Mammary epithelial cell (primary cell): ENCODE data around the gene HMG20A.

ENCODE experiments used
- CTCF ChIP-seq, 2 donors: IDR thresholded peaks in 1 of 2; conservative IDR thresholded peaks in 1 of 2; 2 replicates each; pipeline ENCODE4 v1.5.1; 2011 to 2012; ENCODE audit warnings: inconsistent platforms in 2 of 2, low read length in 2 of 2, mild to moderate bottlenecking in 2 of 2, control low read depth in 1 of 2, low read depth in 1 of 2; ENCODE audit not compliant: insufficient read depth in 1 of 2; ENCODE audit errors: extremely low read depth in 1 of 2
- EZH2 ChIP-seq: IDR thresholded peaks from 2 replicates; pipeline ENCODE4 v1.6.1; 2012; ENCODE audit warnings: low read length, inconsistent platforms, borderline replicate concordance

DNA sequence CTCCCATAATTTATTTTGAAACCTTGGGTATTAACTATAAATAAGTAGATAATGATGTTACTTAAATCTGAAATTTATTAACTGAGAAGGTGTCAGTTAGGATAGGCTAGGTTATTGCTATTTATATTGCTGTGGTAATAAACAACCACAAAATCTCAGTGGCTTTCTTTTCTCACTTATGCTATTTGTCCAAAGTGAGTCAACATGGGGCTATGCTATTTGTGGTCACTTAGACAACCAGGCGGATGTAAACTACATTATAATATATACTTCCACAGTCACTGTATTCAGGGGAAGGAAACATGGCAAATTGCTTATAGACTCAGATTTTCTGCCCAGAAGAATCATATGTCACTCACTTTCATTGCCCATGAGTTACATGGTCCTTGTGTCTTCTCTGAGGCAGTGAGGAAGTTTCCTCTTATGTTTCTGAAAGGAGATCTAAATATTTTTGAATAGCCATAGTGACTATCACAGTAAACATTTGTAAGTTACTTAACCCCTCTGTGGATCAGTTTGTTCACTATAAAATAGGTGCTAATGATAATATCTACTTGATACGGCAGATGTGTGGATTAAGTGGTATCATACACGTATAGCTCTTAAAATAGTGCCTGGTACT, 19.8 kb downstream of the HMG20A start:
- TF ChIP-seq EZH2 (no peak), CTCF (conservative IDR thresholded peaks at IDR 0.05 in 1 of 2, IDR thresholded peaks at IDR 0.05 in 1 of 2; ENCODE audit: extremely low read depth in 1 of 2, insufficient read depth in 1 of 2, low read depth in 1 of 2, low read length in 2 of 2) (no peak)
